Activated T-helper 9 cell treated with anti-CD3 and anti-CD28 coated beads, Interleukin-2, amount 50 U/mL, for 16 hours (primary cell): ENCODE results near the gene UMODL1.
A peak's percentile ranks its signal among the peaks of the same experiment; 100 is the strongest.
"Not testable (repeated sequence)": the region's sequence is repeated elsewhere in the genome, so short reads cannot be mapped to it uniquely, and the experiment has no call there.

ENCODE experiments used
- DNase-seq: peaks from one replicate; pipeline ENCODE4 v3.0.0-alpha.2; 2020; ENCODE audit warnings: low read depth

UMODL1 gene

DNA sequence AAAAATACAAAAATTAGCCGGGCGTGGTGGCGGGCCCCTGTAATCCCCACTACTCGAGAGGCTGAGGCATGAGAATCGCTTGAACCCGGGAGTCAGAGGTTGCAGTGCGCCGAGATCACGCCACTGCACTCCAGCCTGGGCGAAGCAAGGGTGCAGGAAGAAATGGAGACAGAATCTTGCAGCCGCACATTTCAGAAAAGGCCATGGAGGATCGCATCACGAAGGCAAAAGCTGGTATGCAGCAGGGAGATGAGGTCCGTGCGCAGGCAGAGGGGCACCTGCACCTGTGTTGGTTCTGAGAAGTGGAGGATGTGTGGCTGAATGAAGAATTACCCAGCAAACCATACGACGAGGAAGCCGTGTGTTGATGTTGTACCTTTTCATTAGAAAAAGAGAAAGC is 94.8 kb downstream of the UMODL1 start:
- no peak for DNase-seq

DNA sequence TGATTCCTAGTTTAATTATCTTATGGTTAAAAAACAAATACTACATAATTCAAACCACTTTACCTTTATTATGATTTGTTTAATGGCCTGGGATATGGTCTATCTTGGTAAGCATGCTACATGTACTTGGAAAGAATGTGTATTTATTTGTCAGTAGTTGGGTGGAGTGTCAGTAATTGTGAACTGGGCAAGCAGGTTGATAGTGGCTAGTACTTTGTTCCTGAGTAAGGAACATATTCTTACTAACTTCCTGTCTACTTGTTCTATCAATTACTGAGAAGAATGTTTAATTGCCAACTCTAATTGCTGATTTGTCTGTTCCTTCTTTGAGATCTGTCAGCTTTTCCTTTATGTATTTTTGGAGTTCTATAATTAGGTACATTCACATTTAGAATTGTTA is 98.6 kb downstream of the UMODL1 start:
- no peak for DNase-seq

GRCh38 chr21:42171091-42172053 is 100.3 kb downstream of the UMODL1 start:
- DNase-seq, result no peak

DNA sequence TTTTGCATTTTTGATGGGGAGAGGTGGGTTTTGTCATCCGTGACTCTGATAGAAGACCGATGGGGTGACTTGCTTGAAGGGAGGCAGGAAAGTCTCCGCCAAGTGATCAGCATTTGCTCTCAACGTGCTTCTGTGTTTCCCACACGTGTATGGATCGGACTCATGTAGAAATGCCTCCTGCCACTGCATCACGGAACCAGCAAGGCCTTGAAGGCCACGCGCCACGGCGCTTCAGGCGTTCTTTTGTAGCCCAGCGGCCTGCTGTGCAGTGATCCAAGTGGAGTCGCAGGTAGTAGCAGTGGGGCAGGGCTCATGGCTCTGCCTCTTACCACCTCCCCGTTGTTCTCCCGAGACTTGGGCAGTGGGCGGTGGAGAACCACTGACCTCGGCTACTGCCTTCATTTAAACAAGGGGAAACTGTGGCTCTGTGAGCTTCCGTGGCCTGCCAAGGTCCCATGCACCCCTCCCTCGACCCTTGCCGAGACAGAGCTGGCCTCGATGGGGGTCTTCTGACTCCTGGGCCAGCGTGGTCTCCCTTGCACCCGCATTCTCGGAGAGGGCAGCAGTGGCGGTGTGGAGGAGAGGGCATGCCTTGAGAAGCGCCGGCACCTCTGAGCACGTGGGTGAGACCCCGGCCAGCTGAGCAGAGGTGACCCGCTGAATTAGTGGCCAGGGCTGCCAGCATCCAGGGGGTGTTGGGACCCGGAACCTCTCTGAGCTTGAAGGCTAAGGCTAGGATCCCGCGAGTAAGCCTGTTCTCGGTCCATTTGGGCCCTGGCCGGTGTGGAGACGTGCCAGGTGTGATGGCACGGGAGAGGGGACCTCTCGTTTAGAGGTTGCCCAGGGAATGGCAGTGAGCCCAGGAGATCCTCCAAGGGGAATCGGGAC is 101.7 kb downstream of the UMODL1 start:
- DNase-seq, result no peak

DNA sequence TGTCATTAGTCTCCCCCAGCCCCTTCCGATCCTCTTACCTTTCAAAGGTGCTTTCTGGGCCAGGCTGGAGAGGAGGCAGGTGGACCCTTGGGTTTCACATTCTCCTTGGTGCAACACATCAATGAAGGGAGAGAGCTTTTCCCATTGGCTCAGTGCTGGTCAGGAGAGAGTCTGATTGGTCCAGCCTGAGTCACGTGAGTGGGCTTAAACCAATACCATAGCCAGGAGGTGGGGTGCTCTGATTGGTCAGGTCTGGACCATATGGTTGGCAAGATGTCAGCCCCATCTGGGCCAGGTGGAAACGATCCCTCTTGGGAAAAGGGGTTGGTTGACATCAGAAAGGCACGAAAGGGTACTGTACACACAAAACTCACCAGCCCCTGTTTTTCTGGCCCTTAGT is 103.1 kb downstream of the UMODL1 start:
- no peak for DNase-seq

DNA sequence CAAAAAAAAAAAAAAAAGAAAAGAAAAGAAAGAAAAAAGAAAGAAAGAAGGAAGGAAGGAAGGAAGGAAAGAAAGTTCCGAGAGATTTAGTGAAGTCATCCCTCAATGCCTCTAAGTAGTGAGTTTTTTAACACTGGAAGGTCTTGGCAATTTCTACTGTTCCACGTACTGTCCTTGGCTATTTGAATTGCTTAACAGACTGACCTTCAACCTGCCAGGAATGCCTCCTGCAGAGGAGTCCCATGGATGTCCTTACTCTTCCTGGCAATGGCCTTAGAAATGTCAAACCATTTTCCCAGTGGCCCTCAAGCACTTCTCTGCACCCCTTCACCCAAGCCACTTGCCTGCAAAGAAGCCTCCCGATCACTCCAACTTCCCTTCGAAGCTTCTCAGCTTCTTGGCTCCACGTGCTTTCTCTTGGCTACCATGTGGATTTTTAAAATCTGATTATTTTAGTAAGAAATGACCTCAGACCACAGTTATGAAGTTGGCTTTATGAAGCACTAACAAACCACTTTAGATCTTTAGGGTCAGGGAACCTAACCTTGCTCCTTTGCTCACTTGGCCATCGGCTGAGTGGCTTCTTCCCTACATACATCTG is 104.1 kb downstream of the UMODL1 start:
- no peak for DNase-seq

GRCh38 chr21:42176859-42177258 is 105.7 kb downstream of the UMODL1 start:
- no peak for DNase-seq

DNA sequence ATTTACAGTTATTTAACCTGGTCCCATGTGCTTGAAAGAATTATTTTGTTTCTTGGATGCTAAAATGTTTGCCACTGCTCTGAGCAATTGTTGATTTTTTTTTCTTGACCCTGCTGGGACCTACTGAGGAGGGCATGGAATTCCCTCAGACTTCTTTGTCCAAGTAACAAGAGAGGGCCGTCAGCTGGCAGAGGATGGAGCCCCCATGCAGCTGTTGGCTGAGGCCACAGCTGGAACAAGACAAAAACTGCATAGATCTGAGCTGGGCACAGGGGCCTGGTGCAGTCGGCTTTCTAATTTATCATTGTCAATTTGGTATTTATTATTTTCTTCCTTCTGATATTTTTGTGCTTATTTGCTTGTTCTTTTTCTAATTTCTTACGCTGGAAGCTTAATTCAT is 108.2 kb downstream of the UMODL1 start:
- no peak for DNase-seq

DNA sequence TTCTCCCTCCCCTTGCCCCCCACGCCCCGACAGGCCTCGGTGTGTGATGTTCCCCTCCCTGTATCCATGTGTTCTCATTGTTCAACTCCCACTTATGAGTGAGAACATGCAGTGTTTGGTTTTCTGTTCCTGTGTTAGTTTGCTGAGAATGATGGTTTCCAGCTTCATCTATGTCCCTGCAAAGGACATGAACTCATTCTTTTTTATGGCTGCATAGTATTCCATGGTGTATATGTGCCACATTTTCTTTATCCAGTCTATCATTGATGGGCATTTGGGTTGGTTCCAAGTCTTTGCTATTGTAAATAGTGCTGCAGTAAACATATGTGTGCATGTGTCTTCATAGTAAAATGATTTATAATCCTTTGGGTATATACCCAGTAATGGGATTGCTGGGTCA is 108.9 kb downstream of the UMODL1 start:
- DNase-seq, result not testable (repeated sequence)

GRCh38 chr21:42182713-42183371 is 111.7 kb downstream of the UMODL1 start:
- no peak for DNase-seq

- no peak for DNase-seq
These were observed 112.5 kb downstream of the UMODL1 start for GRCh38 chr21:42183374-42184266.

- DNase-seq, result no peak
These were observed 115.5 kb downstream of the UMODL1 start for GRCh38 chr21:42186591-42186990.

GRCh38 chr21:42187976-42188653 is 117.0 kb downstream of the UMODL1 start:
- peak; percentile 61 for DNase-seq

GRCh38 chr21:42188663-42189062 is 117.5 kb downstream of the UMODL1 start:
- DNase-seq, result no peak

DNA sequence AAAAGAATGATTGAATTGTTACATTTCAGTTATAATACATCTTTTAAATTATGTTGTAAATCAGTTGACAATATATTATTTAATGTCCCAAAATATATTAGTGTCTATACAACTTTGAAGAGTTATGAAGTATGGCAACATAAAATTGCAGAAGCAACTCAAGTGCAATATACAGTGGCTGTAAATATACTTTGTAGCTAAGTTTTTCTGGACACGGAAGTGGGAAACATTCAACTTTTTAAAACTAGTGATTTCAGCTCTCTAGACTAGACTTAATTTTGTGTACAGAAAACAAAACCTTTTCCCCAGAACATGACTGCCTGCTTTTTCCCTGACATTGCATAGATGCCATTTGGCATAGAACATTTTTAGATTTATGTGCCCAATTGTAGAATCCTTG is 118.3 kb downstream of the UMODL1 start:
- DNase-seq, result no peak

GRCh38 chr21:42189860-42190485 is 118.9 kb downstream of the UMODL1 start:
- no peak for DNase-seq

- DNase-seq, result no peak
These were observed 119.4 kb downstream of the UMODL1 start for GRCh38 chr21:42190486-42190863.

DNA sequence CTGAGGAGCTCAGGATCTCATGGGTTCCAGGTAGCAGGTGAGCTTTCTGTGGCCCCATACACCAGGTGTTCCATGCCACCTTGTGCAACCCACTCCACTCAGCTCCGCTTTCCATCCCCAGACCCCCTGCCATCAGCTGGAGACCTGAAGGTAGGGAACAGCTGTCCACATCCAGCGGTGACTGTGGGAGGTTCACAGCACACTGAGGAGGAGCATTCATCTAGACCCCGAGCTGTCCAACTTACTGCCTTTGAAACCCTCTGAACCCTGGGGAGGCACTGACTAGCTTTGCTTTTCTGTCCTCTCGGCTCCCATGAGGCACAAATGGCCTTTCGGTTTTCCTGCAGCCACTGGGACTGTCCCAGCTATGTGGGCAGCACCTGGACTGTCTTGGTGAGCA is 119.9 kb downstream of the UMODL1 start:
- no peak for DNase-seq

DNA sequence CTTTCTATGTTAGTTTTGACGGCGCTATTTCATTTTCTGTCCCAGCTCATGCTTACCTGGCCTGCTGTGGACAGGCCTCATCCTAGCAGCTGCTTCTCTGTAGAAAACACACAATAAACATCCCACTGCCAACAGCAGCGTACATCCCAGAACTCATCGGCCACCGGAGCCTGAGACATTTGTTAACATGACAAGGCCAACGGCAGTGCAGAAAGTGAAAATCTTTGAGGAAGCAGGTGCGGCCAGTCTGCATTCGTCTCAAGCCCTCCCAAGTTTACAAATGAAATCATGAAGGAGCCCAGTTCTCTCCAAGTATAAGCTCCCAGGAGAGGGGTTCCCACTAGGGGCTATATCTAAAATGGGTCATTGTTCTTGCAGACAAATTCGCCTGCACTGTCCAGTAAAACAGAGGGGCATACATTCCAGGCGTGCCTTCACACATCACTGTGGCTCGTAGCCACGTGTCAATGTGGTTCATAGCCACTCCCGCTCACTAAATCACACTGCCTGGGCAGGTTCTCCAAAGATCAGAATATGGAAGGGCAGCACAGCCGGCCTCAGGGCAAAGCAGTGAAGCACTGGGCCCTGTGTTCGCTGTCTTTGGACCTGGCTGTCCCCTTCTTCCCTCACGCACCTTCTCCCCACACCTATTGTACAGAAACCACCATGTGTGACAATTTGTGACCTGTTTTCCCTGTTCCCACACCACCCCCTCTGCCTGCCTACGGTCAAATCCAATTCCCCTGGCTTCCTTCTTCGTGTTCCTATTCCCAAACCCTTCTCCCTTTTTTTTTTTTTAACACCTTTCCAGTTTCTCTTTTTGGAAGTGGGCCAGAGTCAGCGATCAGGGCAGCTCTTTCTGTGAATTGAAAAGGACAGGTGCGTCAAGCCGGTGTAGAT is 120.8 kb downstream of the UMODL1 start:
- DNase-seq, result no peak
